ENCODE measurements around the gene LIM2.

DNA sequence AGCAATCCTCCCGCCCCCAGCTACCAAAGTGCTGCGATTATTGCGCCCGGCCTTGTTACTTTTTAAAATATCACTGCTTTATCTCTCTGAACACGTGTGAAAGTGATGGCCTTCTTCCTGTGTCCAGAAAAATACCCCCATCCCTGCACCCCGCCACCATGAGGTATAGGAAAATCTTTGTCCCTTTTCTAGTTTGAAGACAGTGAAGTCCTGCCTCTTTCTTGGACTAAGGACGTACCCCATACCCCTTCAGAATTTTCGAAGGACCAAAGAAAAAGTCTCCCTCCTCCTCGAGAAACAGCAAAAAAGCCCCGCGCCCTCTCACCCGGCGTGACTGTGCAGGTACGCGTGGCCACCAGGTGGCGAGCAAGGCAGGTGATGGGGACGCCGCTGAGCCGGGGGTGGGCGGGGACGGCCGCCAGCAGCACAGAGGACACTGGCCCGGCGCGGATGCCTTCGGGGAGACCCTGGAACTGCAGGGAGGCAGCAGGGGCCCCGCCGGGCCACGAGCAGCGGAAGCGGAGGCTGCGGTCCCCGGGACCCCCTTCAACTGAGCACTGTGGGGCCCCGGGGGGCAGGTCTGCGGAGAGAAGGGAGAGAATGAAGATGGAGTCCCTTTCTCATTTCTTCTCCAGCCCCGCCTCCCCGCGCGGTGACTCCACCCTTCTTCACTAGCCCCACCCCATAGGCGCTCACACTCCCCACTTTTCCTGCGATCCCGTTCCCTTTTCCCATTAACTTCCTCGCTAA lies 49.0 kb downstream of the LIM2 start:
- TF ChIP-seq, protein P1, sequence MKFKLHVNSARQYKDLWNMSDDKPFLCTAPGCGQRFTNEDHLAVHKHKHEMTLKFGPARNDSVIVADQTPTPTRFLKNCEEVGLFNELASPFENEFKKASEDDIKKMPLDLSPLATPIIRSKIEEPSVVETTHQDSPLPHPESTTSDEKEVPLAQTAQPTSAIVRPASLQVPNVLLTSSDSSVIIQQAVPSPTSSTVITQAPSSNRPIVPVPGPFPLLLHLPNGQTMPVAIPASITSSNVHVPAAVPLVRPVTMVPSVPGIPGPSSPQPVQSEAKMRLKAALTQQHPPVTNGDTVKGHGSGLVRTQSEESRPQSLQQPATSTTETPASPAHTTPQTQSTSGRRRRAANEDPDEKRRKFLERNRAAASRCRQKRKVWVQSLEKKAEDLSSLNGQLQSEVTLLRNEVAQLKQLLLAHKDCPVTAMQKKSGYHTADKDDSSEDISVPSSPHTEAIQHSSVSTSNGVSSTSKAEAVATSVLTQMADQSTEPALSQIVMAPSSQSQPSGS (IDR thresholded peaks at IDR 0.05; ENCODE audit: low read length): no peak
- TF ChIP-seq FOSL1 (IDR thresholded peaks at IDR 0.05; ENCODE audit: insufficient read depth, low read depth, low read length) (no peak), PHF8 (conservative IDR thresholded peaks at IDR 0.05; ENCODE audit: low read depth, low read length) (peak; percentile 70), SP1 (IDR thresholded peaks at IDR 0.05; ENCODE audit: low read depth, low read length) (no peak; the same call in 1 of the 2 replicates), JUND (IDR thresholded peaks at IDR 0.05; ENCODE audit: low read length) (no peak), EZH2 (IDR thresholded peaks at IDR 0.05; ENCODE audit: low read depth, low read length, severe bottlenecking) (no peak)
- TF ChIP-seq, protein P2, sequence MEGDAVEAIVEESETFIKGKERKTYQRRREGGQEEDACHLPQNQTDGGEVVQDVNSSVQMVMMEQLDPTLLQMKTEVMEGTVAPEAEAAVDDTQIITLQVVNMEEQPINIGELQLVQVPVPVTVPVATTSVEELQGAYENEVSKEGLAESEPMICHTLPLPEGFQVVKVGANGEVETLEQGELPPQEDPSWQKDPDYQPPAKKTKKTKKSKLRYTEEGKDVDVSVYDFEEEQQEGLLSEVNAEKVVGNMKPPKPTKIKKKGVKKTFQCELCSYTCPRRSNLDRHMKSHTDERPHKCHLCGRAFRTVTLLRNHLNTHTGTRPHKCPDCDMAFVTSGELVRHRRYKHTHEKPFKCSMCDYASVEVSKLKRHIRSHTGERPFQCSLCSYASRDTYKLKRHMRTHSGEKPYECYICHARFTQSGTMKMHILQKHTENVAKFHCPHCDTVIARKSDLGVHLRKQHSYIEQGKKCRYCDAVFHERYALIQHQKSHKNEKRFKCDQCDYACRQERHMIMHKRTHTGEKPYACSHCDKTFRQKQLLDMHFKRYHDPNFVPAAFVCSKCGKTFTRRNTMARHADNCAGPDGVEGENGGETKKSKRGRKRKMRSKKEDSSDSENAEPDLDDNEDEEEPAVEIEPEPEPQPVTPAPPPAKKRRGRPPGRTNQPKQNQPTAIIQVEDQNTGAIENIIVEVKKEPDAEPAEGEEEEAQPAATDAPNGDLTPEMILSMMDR (IDR thresholded peaks at IDR 0.05; ENCODE audit: control extremely low read depth in 1 of 3, insufficient read depth in 1 of 3, low read depth in 1 of 3, low read length in 3 of 3): peak; percentile 81 to 94 (median 88)
- TF ChIP-seq, protein P3, sequence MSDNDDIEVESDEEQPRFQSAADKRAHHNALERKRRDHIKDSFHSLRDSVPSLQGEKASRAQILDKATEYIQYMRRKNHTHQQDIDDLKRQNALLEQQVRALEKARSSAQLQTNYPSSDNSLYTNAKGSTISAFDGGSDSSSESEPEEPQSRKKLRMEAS (IDR thresholded peaks at IDR 0.05): peak; percentile 78

Measured in H1 (cell line).